Testis (tissue), 3 donors: Measurements from ENCODE around the gene ZBTB4. TPM values are rescaled to one million over a fixed set of nuclear protein-coding genes. Genes with fewer than 3 reads are reported as not detected.

Source experiments
- DNase-seq: peaks from one replicate; pipeline ENCODE4 v3.0.0-alpha.2; 2019
- H3K27ac ChIP-seq, 2 donors: fragments of 200-600 bp; sonication (generic); one replicate each; pipeline ENCODE4 v1.5.1; 2019
- H3K27me3 ChIP-seq: fragments of 200-600 bp; sonication (generic); one replicate; pipeline ENCODE4 v1.5.1; 2019
- H3K36me3 ChIP-seq: fragments of 200-600 bp; sonication (generic); one replicate; pipeline ENCODE4 v1.5.1; 2017; ENCODE audit warnings: low read depth; ENCODE audit errors: missing control alignments
- H3K4me1 ChIP-seq: fragments of 200-600 bp; sonication (generic); one replicate; pipeline ENCODE4 v1.5.1; 2019
- H3K4me3 ChIP-seq, 2 donors: fragments of 200-600 bp; sonication (generic); one replicate each; pipeline ENCODE4 v1.5.1; 2017 to 2019
- H3K9me3 ChIP-seq: fragments of 200-600 bp; sonication (generic); one replicate; pipeline ENCODE4 v1.5.1; 2017
- POLR2A ChIP-seq: fragments of 450-650 bp; IDR thresholded peaks from one replicate; pipeline ENCODE4 v1.6.1; 2017; ENCODE audit warnings: antibody characterized with exemption, mild to moderate bottlenecking, moderate library complexity
- WGBS, 2 donors: methylation state at CpG; one replicate each; pipeline ENCODE4 v1.1.5; 2018; 5-methylcytosine and 5-hydroxymethylcytosine counted together
- intact Hi-C: fragments of 100-400 bp; cut with DNase I; formaldehyde crosslinking; loops from one replicate; pipeline ENCODE4 v1.15.1; 2023; ENCODE audit warnings: low total_unique reads
- polyA plus RNA-seq: library from polyadenylated mRNA; stranded (reverse); fragments of 350-450 nt; fragmentation: Illumina TruSeq; extraction: RNeasy Lipid Tissue Mini Kit (QIAGEN cat#74804); gene quantifications from one replicate; pipeline ENCODE4 v1.2.3, GENCODE V29; 2014; ENCODE audit warnings: low read depth, low replicate concordance; ENCODE audit not compliant: insufficient read depth
- total RNA-seq, 2 donors: library from RNA; depleted of rRNA; stranded (reverse); fragments of >200 nt; gene quantifications; one replicate each; pipeline ENCODE4 v1.2.3, GENCODE V29; 2016
- TF ChIP-seq, protein P1 (sequence below), 3 experiments: fragments of 450-650 bp in 2 of 3; fragments of 200-600 bp in 1 of 3; sonication (generic) in 1 of 3; IDR thresholded peaks; one replicate each; pipeline ENCODE4 v1.5.1; 2016 to 2019; ENCODE audit warnings: antibody characterized with exemption in 3 of 3, mild to moderate bottlenecking in 2 of 3, moderate library complexity in 1 of 3

ZBTB4 gene
- total and polyA plus RNA-seq, 3 donors from 2014 or later = 34.0 to 43.4 (median 39.5) TPM

DNA sequence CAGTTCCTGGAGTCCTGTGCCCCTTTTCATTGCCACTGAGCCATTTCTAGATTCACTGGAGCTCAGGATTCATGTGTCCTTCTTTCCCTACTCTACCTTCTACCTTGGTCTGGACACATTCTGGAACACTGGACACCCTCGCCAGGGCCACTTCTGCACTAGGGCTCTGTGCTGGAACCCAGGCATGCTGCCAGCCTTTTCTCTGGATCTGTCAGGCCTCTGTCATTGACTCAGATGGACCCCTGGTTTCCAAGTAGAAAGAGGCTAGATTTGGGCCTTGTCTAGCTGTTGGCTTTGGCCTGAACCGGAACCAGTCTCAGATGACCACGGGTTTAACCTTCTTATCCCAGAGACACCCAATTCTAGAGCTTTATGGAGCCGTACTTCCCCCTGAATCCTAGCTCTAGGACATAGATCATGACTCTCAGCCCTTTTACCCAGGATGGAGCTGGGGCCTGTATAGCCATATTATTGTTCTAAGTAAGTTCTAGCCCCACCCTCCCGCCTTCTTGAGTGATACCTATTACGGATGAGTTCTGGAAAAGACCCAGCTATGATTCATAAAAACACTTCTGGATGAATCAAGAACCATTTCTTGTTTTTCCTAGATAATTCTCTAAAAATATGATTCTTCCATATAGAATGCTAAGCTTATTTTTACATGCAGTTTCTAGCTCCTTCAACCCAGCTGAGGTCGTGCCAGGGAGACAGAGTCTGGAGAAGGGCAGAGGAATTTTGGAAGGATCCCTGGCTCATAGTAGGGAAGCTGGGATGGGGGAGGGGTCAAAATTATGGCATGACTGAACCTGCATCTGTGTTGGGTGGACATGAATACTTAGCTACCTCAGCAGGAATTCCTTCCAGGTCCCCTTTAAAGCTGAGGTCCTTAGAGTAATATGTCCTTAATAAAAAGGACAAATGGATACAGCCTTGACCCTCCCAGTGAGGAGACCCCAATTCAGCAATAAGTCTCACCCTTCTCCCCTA, 35.6 kb downstream of the ZBTB4 start:
- 79 to 81% methylated on average over 7 of the region's 7 CpGs for WGBS, 2 donors
- DNase-seq = no peak
- TF ChIP-seq, protein P1, sequence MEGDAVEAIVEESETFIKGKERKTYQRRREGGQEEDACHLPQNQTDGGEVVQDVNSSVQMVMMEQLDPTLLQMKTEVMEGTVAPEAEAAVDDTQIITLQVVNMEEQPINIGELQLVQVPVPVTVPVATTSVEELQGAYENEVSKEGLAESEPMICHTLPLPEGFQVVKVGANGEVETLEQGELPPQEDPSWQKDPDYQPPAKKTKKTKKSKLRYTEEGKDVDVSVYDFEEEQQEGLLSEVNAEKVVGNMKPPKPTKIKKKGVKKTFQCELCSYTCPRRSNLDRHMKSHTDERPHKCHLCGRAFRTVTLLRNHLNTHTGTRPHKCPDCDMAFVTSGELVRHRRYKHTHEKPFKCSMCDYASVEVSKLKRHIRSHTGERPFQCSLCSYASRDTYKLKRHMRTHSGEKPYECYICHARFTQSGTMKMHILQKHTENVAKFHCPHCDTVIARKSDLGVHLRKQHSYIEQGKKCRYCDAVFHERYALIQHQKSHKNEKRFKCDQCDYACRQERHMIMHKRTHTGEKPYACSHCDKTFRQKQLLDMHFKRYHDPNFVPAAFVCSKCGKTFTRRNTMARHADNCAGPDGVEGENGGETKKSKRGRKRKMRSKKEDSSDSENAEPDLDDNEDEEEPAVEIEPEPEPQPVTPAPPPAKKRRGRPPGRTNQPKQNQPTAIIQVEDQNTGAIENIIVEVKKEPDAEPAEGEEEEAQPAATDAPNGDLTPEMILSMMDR (IDR thresholded peaks at IDR 0.05) = no peak
- no peaks in the 10 kb centered on the region for H3K27me3 ChIP-seq
- no peak overlapping the region for H3K4me3 ChIP-seq
- intact Hi-C loops = no loop called here
- H3K9me3 ChIP-seq = no peaks in the 10 kb centered on the region
- no peaks in the 10 kb centered on the region for H3K36me3 ChIP-seq
- peaks cover 22% of the 10 kb centered on the region for H3K4me1 ChIP-seq
- no peak overlapping the region for H3K27ac ChIP-seq

DNA sequence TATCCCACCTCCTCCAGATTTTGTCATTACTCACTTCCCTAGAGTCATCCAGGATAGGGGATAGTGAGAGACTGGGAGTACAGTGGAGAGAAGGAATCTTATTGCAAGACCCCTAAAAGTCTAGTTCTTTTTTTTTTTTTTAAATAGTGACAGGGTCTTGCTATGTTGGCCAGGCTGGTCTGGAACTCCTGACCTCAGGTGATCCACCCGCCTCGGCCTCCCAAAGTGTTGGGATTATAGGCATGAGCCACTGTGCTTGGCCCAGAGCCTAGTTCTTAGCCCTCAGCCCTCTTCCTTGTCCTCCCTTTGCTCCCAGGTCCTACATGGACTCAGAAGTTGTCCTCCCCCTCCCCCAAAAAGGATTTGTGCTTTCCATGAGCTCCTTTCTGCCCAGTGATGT, 37.3 kb downstream of the ZBTB4 start:
- no peaks in the 10 kb centered on the region for H3K36me3 ChIP-seq
- no peaks in the 10 kb centered on the region for H3K9me3 ChIP-seq
- no peak overlapping the region for H3K4me3 ChIP-seq
- TF ChIP-seq, protein P1 (IDR thresholded peaks at IDR 0.05) = no peak
- no peaks in the 10 kb centered on the region for H3K27me3 ChIP-seq
- DNase-seq = no peak
- no peak overlapping the region for H3K27ac ChIP-seq
- peaks cover 28% of the 10 kb centered on the region for H3K4me1 ChIP-seq
- intact Hi-C loops = no loop called here
- WGBS, 2 donors = 92 to 100% methylated on average over 2 of the region's 2 CpGs

DNA sequence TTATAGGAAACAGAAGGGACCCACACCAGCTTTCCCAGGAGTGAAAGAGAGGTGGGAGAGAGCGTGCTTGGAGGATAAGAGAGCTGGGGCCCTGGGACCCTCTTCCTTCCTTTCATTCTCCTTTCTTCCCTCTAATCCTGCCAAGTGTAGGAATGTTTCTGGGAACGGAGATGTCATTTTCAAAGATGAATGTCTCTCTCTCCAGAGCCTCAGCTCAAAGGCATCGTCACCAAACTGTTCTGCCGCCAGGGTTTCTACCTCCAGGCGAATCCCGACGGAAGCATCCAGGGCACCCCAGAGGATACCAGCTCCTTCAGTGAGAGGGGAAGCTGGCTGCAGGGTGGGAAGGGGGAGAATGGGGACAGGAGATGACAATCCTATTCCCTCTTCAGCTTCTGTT, 38.2 kb downstream of the ZBTB4 start:
- H3K27me3 ChIP-seq = no peaks in the 10 kb centered on the region

DNA sequence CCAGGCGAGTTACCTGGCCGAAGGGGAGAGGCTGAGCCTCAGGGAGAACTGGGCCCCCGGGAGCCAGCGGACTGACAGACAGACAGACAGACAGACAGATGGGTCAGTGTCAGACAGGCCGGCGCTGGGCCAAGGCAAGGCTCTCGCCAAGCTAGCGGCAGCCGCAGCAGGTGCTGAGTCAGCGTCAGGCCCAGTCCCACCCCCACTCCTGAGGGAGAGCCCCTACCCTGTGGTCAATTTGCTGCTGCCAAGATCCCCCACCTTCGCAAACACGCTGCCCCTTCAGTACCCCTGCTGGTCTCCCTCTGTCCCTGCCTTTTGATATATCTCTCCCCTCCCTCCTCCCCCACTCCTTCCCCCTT, 38.6 kb downstream of the ZBTB4 start:
- 8 to 14% methylated on average over 6 to 12 of the region's 12 CpGs for WGBS, 2 donors
- DNase-seq = peak; percentile 67
- H3K9me3 ChIP-seq = no peaks in the 10 kb centered on the region
- H3K4me1 ChIP-seq = peaks cover 28% of the 10 kb centered on the region
- H3K4me3 ChIP-seq = no peak overlapping the region
- no peaks in the 10 kb centered on the region for H3K27me3 ChIP-seq
- no peaks in the 10 kb centered on the region for H3K36me3 ChIP-seq
- intact Hi-C loops = no loop called here
- no peak for TF ChIP-seq POLR2A
- TF ChIP-seq, protein P1 (IDR thresholded peaks at IDR 0.05) = no peak
- H3K27ac ChIP-seq = no peak overlapping the region

More for the DNA sequence above, 38.2 kb downstream of the ZBTB4 start:
- Histone ChIP-seq H3K4me1 (peaks cover 28% of the 10 kb centered on the region), H3K9me3 (no peaks in the 10 kb centered on the region), H3K36me3 (no peaks in the 10 kb centered on the region), H3K4me3 (no peak overlapping the region), H3K27ac (no peak overlapping the region)
- WGBS, 2 donors = 52 to 74% methylated on average over 7 of the region's 7 CpGs
- DNase-seq = no peak
- TF ChIP-seq, protein P1 (IDR thresholded peaks at IDR 0.05) = no peak
- no peak for TF ChIP-seq POLR2A
- intact Hi-C loops = no loop called here
